ENCODE data around the gene JAK3. TPM values are rescaled to one million over a fixed set of nuclear protein-coding genes. Genes with fewer than 3 reads are reported as not detected.
A peak's percentile ranks its signal among the peaks of the same experiment; 100 is the strongest.
"Not testable (repeated sequence)": the region's sequence is repeated elsewhere in the genome, so short reads cannot be mapped to it uniquely, and the experiment has no call there.

JAK3 gene
- total RNA-seq, 1 donor from 2014 or later: 1.6 TPM

GRCh38 chr19:17783721-17784120 lies 64.1 kb downstream of the JAK3 start:
- not testable (repeated sequence) for FAIRE-seq; DNase-seq (ENCODE audit: low spot score in 2 of 2)

- FAIRE-seq (no peak), DNase-seq (ENCODE audit: low spot score in 2 of 2) (no peak)
Measured at GRCh38 chr19:17780781-17781180, 67.0 kb downstream of the JAK3 start.

- no peak for FAIRE-seq
- DNase-seq (ENCODE audit: low spot score in 2 of 2): peak; percentile 53 to 64
Measured at GRCh38 chr19:17778968-17779929, 68.5 kb downstream of the JAK3 start.

- DNase-seq (ENCODE audit: low spot score in 2 of 2) (peak in 1 of 2 donors; percentile 40), FAIRE-seq (no peak)
Measured at GRCh38 chr19:17778251-17778967, 69.4 kb downstream of the JAK3 start.

- FAIRE-seq; DNase-seq (ENCODE audit: low spot score in 2 of 2): not testable (repeated sequence)
Measured at GRCh38 chr19:17777840-17778239, 69.9 kb downstream of the JAK3 start.

- DNase-seq (ENCODE audit: low spot score in 2 of 2) (no peak), FAIRE-seq (no peak)
Measured at GRCh38 chr19:17775991-17776803, 71.6 kb downstream of the JAK3 start.

GRCh38 chr19:17775245-17775927 lies 72.4 kb downstream of the JAK3 start:
- no peak for FAIRE-seq
- DNase-seq (ENCODE audit: low spot score in 2 of 2): no peak

Small RNAs within 50 kb of the gene (small RNA-seq; reads per million reads assigned to genes)
- not detected for gene SNORA68

Other genes with a start within 250 kb of the JAK3 start
- gene UNC13A, start 159.6 kb downstream of the JAK3 start, total RNA-seq: 27.3 TPM
- gene MAP1S, start 128.5 kb downstream of the JAK3 start, total RNA-seq: 20.8 TPM
- 26.1 TPM for gene FCHO1, start 96.5 kb downstream of the JAK3 start, total RNA-seq
- not detected for gene B3GNT3, start 52.8 kb downstream of the JAK3 start, total RNA-seq
- not detected for gene INSL3, start 26.5 kb downstream of the JAK3 start, total RNA-seq
- 937 TPM for gene RPL18A, start 11.9 kb upstream of the JAK3 start, total RNA-seq
- 2.9 TPM for gene SLC5A5, start 24.0 kb upstream of the JAK3 start, total RNA-seq
- gene CCDC124, start 85.0 kb upstream of the JAK3 start, total RNA-seq: 15.5 TPM
- gene KCNN1, start 119.1 kb upstream of the JAK3 start, total RNA-seq: 16.3 TPM
- 1.6 TPM for gene ARRDC2, start 160.2 kb upstream of the JAK3 start, total RNA-seq
- 0.41 TPM for gene IL12RB1, start 239.0 kb upstream of the JAK3 start, total RNA-seq
- 4.5 TPM for gene MAST3, start 249.8 kb upstream of the JAK3 start, total RNA-seq